Karpas-422 (cell line): ENCODE results near the gene SNX22. TPM values are rescaled to one million over a fixed set of nuclear protein-coding genes. Genes with fewer than 3 reads are reported as not detected.
"Not testable (repeated sequence)": the region's sequence is repeated elsewhere in the genome, so short reads cannot be mapped to it uniquely, and the experiment has no call there.

ENCODE experiments used
- DNase-seq: peaks from one replicate; pipeline ENCODE4 v3.0.0-alpha.2; 2015
- H2AFZ ChIP-seq: fragments of 200-600 bp; sonication (generic); 2 replicates; pipeline ENCODE4 v1.6.1; 2014; ENCODE audit warnings: antibody characterized with exemption, low read length, mixed read lengths
- H3K27ac ChIP-seq: fragments of 200-600 bp; sonication (generic); 2 replicates; pipeline ENCODE4 v1.5.1; 2014; ENCODE audit warnings: mild to moderate bottlenecking, low read length, moderate library complexity
- H3K27me3 ChIP-seq: fragments of 200-600 bp; sonication (generic); 2 replicates; pipeline ENCODE4 v1.6.1; 2014; ENCODE audit warnings: low read length, mixed read lengths
- H3K36me3 ChIP-seq: fragments of 200-600 bp; sonication (generic); 2 replicates; pipeline ENCODE4 v1.6.1; 2014; ENCODE audit warnings: low read length, mixed read lengths; ENCODE audit not compliant: insufficient read depth
- H3K4me1 ChIP-seq: fragments of 200-600 bp; sonication (generic); 2 replicates; pipeline ENCODE4 v1.6.1; 2014; ENCODE audit warnings: mild to moderate bottlenecking, low read length, mixed read lengths
- H3K4me2 ChIP-seq: fragments of 200-600 bp; sonication (generic); 2 replicates; pipeline ENCODE4 v1.6.1; 2014; ENCODE audit warnings: low read length, low read depth, mild to moderate bottlenecking; ENCODE audit not compliant: poor library complexity, severe bottlenecking
- H3K4me3 ChIP-seq: fragments of 200-600 bp; sonication (generic); 2 replicates; pipeline ENCODE4 v1.5.1; 2014; ENCODE audit warnings: mild to moderate bottlenecking, antibody characterized with exemption, low read length, mixed read lengths
- H3K79me2 ChIP-seq: fragments of 200-600 bp; sonication (generic); 2 replicates; pipeline ENCODE4 v1.6.1; 2014; ENCODE audit warnings: mild to moderate bottlenecking, low read length, mixed read lengths
- H3K9ac ChIP-seq: fragments of 200-600 bp; sonication (generic); 2 replicates; pipeline ENCODE4 v1.6.0; 2014; ENCODE audit warnings: low read length
- H3K9me2 ChIP-seq: fragments of 200-600 bp; sonication (generic), shearing (Covaris generic); replicated peaks from 2 replicates; pipeline ENCODE4 v1.6.0; 2014; ENCODE audit warnings: mild to moderate bottlenecking, low read length, moderate library complexity; ENCODE audit not compliant: insufficient read depth
- H3K9me3 ChIP-seq: fragments of 300-700, 200-600 bp; sonication (generic); 2 replicates; pipeline ENCODE4 v1.6.1; 2014; ENCODE audit warnings: low read length, mixed read lengths
- H4K20me1 ChIP-seq: fragments of 200-600 bp; sonication (generic); 2 replicates; pipeline ENCODE4 v1.6.1; 2014; ENCODE audit warnings: mild to moderate bottlenecking, antibody characterized with exemption, low read length, low read depth; ENCODE audit not compliant: insufficient read depth
- total RNA-seq: library from RNA; depleted of rRNA; stranded (reverse); fragments of >200 nt; shearing (Covaris generic); gene quantifications from 2 replicates; pipeline ENCODE4 v1.2.3, GENCODE V29; 2014; ENCODE audit warnings: low replicate concordance; rRNA removed

The SNX22 gene
- total RNA-seq, result 51.5 and 71.4 TPM in 2 replicates

DNA sequence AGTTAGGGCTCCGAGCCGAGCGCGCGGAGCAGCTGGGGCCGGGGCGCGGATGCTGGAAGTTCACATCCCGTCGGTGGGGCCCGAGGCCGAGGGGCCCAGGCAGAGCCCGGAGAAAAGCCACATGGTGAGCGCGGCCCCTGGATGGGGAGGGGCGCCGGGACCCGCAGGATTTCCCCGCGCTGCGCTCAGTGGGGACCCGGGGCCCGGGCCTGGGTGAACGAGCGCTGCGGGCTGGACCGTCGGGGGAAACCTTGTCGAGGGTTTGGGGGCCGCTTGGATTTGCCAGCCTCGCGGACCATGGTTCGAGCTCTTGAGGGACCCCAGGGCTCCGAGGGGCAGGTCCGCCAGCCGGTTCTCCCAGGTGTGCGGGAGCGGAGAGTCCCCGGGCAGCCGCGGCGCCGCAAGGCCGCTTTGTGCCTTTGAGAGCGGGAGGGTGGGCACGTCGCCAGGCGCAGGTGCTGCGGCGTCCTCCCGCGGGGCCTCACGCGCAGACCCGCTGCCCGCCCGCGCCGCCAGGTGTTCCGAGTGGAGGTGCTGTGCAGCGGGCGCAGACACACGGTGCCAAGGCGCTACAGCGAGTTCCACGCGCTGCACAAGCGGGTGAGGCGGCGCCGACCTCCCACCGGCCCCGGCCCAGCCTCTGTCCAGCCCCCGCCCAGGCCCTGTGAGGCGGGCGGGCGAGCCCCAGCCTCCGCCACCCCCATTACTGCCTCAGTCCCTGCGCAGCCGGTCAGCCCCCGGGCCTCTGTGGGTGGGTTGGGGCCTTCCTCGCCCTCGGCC lies at the start of gene SNX22:
Gene SNX22 (plus strand): TSS at position 5 of the 780 bp plus-strand sequence. CDS start 45 bp downstream, at position 50.
- peaks cover 11% of the 10 kb centered on the region; the same call in 1 of the 2 replicates for H4K20me1 ChIP-seq
- H3K36me3 ChIP-seq, result peaks cover 14% of the 10 kb centered on the region; the same call in 1 of the 2 replicates
- peak within 1 kb of the TSS; percentile 72; the same call in 1 of the 2 replicates for H2AFZ ChIP-seq
- H3K4me3 ChIP-seq, result peak within 1 kb of the TSS; percentile 91
- H3K9me3 ChIP-seq, result no peaks in the 10 kb centered on the region
- no peaks in the 10 kb centered on the region for H3K9me2 ChIP-seq
- peaks cover 40% of the 10 kb centered on the region for H3K4me1 ChIP-seq
- H3K27ac ChIP-seq, result peak within 1 kb of the TSS; percentile 97
- peaks cover 7% of the 10 kb centered on the region; the same call in 1 of the 2 replicates for H3K79me2 ChIP-seq
- H3K9ac ChIP-seq, result peak within 1 kb of the TSS; percentile 93
- no peaks in the 10 kb centered on the region for H3K27me3 ChIP-seq
- peak within 1 kb of the TSS; percentile 88 for H3K4me2 ChIP-seq
- peak; percentile 81 for DNase-seq

- H3K4me1 ChIP-seq, result peaks cover 12% of the 10 kb centered on the region
- H3K27me3 ChIP-seq, result no peaks in the 10 kb centered on the region
- H3K9me3 ChIP-seq, result no peaks in the 10 kb centered on the region
- H3K9me2 ChIP-seq, result no peaks in the 10 kb centered on the region
- H3K4me2 ChIP-seq, result no peak overlapping the region
- no peak overlapping the region for H3K4me3 ChIP-seq
- no peak overlapping the region for H3K27ac ChIP-seq
- H3K9ac ChIP-seq, result no peak overlapping the region
- H3K79me2 ChIP-seq, result peaks cover 99% of the 10 kb centered on the region
- 0 out of 2 replicates have a peak, but pooled peaks cover 15% of the 10 kb centered on the region for H4K20me1 ChIP-seq
- peaks cover 13% of the 10 kb centered on the region; the same call in 1 of the 2 replicates for H3K36me3 ChIP-seq
- no peak overlapping the region for H2AFZ ChIP-seq
- DNase-seq, result no peak
Observed at GRCh38 chr15:64102497-64102896, 49.0 kb upstream of the SNX22 start.

GRCh38 chr15:64105113-64105704 lies 46.3 kb upstream of the SNX22 start:
- Histone ChIP-seq H3K27ac (no peak overlapping the region), H3K9ac (no peak overlapping the region), H3K36me3 (peaks cover 13% of the 10 kb centered on the region; the same call in 1 of the 2 replicates)

DNA sequence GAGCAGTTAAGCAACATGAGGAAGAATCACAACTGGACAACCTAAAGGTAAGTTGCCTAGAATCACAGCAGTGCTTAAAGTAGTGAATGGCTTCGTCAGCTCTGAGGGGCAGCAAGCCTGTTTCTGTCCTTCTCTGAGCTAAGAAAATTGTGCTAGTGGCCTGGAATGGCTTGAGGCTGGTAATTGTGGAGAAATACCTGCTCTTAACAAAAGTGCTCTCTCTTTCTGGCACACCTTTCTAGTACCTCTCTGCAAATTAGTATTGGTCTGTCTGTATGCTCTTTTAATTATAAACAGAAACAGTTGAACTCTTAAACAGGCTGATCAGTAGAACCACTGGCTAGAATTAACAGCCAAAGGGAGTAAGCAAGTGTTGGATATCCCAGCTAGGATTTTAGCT lies 44.2 kb upstream of the SNX22 start:
- H3K27ac ChIP-seq, result no peak overlapping the region
- 0 out of 2 replicates have a peak, but pooled peaks cover 12% of the 10 kb centered on the region for H4K20me1 ChIP-seq
- H3K9me2 ChIP-seq, result no peaks in the 10 kb centered on the region
- peaks cover 99% of the 10 kb centered on the region for H3K79me2 ChIP-seq
- no peak overlapping the region for H3K4me3 ChIP-seq
- H3K4me2 ChIP-seq, result no peak overlapping the region
- peaks cover 14% of the 10 kb centered on the region for H3K4me1 ChIP-seq
- DNase-seq, result no peak
- no peaks in the 10 kb centered on the region for H3K27me3 ChIP-seq
- H3K9ac ChIP-seq, result no peak overlapping the region
- no peak overlapping the region for H2AFZ ChIP-seq
- H3K36me3 ChIP-seq, result peaks cover 4% of the 10 kb centered on the region; the same call in 1 of the 2 replicates
- H3K9me3 ChIP-seq, result no peaks in the 10 kb centered on the region

More at GRCh38 chr15:64105113-64105704, 46.3 kb upstream of the SNX22 start:
- peaks cover 99% of the 10 kb centered on the region for H3K79me2 ChIP-seq
- H3K4me3 ChIP-seq, result no peak overlapping the region
- peaks cover 5% of the 10 kb centered on the region; the same call in 1 of the 2 replicates for H3K4me1 ChIP-seq
- 0 out of 2 replicates have a peak, but pooled peaks cover 15% of the 10 kb centered on the region for H4K20me1 ChIP-seq
- no peaks in the 10 kb centered on the region for H3K9me3 ChIP-seq
- no peaks in the 10 kb centered on the region for H3K27me3 ChIP-seq
- no peaks in the 10 kb centered on the region for H3K9me2 ChIP-seq
- no peak overlapping the region for H3K4me2 ChIP-seq
- no peak for DNase-seq
- no peak overlapping the region for H2AFZ ChIP-seq

GRCh38 chr15:64110108-64110701 lies 41.3 kb upstream of the SNX22 start:
- not testable (repeated sequence) for H3K9ac ChIP-seq, H2AFZ ChIP-seq, H3K4me3 ChIP-seq

GRCh38 chr15:64110950-64111678 lies 40.4 kb upstream of the SNX22 start:
- H3K9me2 ChIP-seq, result no peaks in the 10 kb centered on the region
- no peak overlapping the region for H2AFZ ChIP-seq
- H3K79me2 ChIP-seq, result peaks cover 86% of the 10 kb centered on the region
- no peaks in the 10 kb centered on the region for H4K20me1 ChIP-seq
- no peak overlapping the region for H3K4me3 ChIP-seq
- peaks cover 14% of the 10 kb centered on the region for H3K4me1 ChIP-seq
- H3K27ac ChIP-seq, result peak overlapping the region; percentile 24; the same call in 1 of the 2 replicates
- H3K36me3 ChIP-seq, result peaks cover 30% of the 10 kb centered on the region; the same call in 1 of the 2 replicates
- no peaks in the 10 kb centered on the region for H3K27me3 ChIP-seq
- no peak overlapping the region for H3K4me2 ChIP-seq
- DNase-seq, result no peak
- no peak overlapping the region for H3K9ac ChIP-seq
- no peaks in the 10 kb centered on the region for H3K9me3 ChIP-seq

More at GRCh38 chr15:64110108-64110701, 41.3 kb upstream of the SNX22 start:
- H3K36me3 ChIP-seq, result peaks cover 23% of the 10 kb centered on the region; the same call in 1 of the 2 replicates
- not testable (repeated sequence) for H4K20me1 ChIP-seq, H3K9me2 ChIP-seq, H3K4me2 ChIP-seq, H3K27me3 ChIP-seq, H3K27ac ChIP-seq, DNase-seq, H3K9me3 ChIP-seq
- H3K79me2 ChIP-seq, result peaks cover 91% of the 10 kb centered on the region
- H3K4me1 ChIP-seq, result peaks cover 14% of the 10 kb centered on the region

DNA sequence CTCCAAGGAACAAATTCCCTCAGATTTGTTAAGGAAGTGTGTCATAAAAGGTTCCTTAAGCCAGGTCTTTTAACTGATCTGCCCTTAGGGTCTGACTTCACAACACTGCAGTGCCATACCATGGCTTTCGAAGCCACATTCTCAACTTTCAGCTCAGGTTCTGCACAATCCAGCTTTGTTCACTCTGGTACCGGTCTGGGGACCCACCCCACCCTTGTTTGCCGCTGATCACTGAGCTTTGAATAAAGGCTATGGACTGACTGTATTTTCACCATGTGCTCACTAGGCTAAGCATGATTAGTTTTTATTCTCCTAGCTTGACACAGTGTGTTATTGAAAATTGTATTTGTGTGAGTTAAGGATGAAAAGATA lies 39.9 kb upstream of the SNX22 start:
- no peaks in the 10 kb centered on the region for H4K20me1 ChIP-seq
- H3K4me1 ChIP-seq, result peaks cover 14% of the 10 kb centered on the region
- H3K27me3 ChIP-seq, result no peaks in the 10 kb centered on the region
- no peaks in the 10 kb centered on the region for H3K9me2 ChIP-seq
- H3K4me3 ChIP-seq, result no peak overlapping the region
- H2AFZ ChIP-seq, result no peak overlapping the region
- DNase-seq, result no peak
- no peak overlapping the region for H3K4me2 ChIP-seq
- no peak overlapping the region for H3K27ac ChIP-seq
- H3K36me3 ChIP-seq, result peaks cover 36% of the 10 kb centered on the region; the same call in 1 of the 2 replicates
- H3K9me3 ChIP-seq, result no peaks in the 10 kb centered on the region
- H3K79me2 ChIP-seq, result peaks cover 85% of the 10 kb centered on the region
- no peak overlapping the region for H3K9ac ChIP-seq
